Measurements from ENCODE around the gene PLXNA4.

Gene PLXNA4

DNA sequence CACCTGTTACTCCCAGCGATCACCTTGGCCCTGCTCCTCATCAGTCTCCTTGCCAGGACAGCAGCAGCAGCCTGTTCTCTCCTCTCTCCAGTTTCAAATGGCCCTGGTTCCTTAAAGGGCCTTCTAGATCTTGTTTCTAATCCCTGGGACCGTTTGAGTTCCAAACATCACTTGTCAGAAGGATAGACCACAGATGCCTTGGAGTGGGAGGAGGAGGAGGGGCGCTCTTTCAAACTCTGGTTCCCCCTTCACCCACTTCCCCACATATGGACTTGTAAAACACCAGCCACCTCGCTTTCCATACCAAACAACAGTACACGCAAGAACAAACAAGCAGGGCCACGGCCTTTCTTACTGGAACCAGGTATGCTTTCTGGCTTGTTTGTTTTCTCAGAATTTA, 104.8 kb downstream of the PLXNA4 start:
- DNase-seq (ENCODE audit: low read depth), result no peak

DNA sequence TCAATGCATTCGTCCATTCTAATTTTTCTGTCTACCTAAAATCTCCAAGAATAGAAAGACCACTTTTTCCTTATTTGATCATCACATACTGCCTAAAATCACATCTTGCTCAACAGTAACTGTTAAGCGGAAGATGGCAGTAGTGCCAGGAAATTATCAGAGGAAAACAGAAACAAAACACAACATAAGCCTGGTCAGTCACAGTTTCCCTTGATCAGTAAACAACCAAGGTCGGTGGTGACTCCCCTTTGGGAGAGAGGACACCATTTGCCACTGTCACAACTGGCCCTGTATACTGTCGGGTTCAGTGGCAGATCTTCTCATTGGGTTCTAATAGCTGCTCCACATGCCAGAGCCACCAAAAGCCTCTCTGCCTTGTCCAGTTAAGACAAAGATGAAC, 106.6 kb downstream of the PLXNA4 start:
- no peak for DNase-seq (ENCODE audit: low read depth)

DNA sequence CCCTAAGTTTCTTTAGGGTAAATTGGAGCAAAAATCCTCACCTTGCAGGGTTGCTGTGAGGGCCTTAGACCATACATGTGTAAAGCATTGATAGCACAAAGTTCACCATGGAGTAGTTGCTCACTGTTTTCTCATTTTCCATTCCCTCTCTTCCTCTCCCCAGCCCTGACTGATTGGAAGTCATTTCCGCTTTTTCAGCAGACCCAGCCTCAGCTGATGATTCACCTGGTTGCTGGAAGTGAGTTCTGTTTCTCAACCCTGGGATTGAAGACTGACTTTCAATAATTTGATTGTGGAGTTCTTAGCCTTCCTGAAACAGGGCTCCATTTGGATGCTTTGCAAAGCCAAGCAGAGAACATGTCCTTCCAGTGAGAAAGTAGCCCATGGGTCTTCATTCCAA, 107.0 kb downstream of the PLXNA4 start:
- no peak for DNase-seq (ENCODE audit: low read depth)

DNA sequence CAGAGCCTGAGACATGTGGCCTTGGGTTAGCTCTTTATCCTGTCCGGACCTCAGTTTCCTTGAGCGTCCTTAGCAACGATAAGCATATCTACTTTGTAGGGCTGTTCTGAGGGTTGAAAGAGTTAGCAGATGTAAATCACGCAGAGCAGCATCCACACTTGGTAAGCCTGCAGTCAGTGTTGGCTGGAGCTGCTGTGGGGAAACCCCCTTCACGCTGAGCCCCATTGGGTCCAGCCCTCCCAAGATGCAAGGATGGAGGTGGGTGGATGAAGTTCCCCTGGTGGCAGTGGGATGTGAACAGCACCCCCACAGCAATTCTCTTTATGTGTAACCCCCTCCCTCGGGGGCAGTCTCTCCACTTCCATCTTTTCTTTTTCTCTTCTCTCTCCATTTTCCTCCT, 109.9 kb downstream of the PLXNA4 start:
- DNase-seq (ENCODE audit: low read depth), result no peak

DNA sequence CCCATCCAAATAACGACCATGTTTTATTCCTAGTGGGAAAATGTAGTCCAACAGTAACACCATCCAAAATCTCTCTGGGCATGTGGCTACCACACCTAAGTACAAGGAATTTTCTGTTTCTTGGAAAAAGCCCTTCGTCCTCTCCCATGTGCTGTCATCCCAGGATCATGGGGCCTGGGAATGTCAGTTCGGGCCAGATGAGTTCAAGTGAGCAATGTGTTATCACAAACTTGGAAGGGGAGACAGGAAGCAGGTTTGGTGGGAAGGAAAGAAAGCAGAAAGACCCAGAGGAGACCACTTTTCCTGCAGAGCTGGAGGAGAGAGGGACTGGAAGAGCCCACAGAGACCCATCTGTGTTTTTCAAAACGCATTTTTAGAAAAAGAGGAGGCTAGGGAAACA, 110.8 kb downstream of the PLXNA4 start:
- no peak for DNase-seq (ENCODE audit: low read depth)

DNA sequence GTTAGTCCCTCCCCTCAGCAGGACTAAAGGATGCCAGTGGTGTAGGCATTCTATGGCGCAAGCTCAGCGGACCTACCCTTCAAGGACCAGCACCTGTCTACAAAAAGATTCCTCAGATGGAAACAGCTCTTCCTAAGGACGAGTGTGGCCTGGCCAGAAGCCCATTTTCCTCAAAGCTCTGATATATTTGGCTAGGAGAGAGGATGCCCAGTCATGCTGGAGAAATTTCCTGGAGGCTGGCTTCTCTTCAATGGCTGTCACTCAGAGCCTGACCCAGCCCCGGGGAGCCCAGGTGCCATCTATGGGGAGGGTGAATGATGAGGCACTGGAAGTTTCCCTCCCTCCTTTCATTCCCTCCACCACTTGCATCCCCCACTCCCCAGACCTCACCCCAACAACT, 111.5 kb downstream of the PLXNA4 start:
- DNase-seq (ENCODE audit: low read depth), result no peak

DNA sequence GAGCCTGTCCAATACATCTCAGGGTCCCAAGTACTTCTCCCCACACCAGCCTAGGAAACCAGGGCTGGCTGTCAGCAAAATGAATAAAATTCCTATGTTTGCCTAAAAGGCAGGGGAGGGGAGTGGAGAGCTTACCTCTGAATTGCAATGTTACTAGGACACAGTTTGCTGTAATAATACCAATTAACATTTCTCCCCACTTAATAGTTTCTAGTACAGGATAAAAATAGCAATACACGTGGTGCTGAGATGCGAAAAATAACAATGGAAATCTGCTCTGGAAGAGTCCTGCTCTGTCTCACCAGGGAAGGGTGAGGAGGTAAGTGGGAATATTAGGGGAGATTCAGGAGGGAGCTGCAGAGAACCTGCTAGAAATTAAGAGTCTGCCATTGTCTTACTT, 112.3 kb downstream of the PLXNA4 start:
- no peak for DNase-seq (ENCODE audit: low read depth)

DNA sequence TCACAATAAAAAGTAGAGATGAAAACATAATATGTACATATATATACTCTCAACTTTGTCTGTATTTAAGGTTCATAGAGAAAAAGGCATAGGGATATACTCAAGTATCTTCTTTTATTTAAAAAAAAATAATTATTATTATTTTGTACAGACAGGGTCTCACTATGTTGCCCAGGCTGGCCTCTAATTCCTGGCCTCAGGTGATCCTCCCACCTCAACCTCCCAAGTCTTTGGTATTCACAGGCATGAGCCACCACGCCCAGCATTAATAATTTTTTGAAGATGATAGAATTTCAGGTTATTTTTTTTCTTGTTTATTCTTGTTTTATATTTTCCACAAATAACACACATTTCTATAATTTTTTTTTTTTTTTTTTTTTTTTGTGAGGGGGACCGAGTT, 113.8 kb downstream of the PLXNA4 start:
- no peak for DNase-seq (ENCODE audit: low read depth)

DNA sequence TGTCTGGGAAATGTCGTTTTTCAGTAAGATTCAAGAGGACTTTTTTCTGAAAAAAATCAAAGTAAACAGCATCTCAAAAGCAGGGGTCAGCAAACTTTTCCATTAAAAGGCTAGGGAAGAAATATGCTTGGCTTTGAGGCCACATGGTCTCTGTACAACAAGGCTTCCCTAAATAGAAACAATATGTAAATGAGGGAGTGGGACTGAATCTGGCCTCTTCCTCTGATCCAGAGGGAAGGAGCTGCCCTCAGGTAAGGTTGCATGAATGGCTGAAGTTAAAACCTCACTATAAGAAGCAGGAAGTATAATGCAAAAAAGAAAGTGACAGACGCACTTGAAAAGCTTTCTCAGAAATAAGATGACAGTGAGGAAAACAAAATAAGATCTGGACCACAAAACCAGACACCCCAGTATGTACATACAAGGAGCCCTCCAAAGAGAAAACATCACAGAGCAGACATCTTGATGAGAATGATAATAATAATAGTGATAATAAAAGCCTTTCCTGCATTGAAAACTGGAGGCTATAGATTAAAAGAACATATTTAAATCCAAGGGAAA, 115.2 kb downstream of the PLXNA4 start:
- DNase-seq (ENCODE audit: low read depth), result no peak

DNA sequence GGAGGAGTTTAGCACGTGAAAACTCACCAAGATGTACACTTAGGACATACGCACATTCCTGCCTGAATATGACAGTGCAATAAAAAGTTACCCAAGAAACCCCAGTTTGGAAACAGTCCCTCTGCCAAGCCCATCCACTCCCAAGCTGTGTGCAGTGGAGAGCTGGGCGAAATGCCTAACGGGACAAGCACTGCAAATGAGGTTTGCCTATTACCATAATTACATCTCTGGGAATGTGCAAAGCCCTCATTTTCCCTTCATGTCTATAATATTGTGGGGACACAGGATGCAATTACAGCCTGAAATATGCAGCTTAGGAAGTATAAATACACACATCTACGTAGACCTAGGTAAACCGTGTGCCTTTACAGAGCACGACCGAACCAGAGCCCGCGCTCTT, 117.5 kb downstream of the PLXNA4 start:
- no peak for DNase-seq (ENCODE audit: low read depth)

DNA sequence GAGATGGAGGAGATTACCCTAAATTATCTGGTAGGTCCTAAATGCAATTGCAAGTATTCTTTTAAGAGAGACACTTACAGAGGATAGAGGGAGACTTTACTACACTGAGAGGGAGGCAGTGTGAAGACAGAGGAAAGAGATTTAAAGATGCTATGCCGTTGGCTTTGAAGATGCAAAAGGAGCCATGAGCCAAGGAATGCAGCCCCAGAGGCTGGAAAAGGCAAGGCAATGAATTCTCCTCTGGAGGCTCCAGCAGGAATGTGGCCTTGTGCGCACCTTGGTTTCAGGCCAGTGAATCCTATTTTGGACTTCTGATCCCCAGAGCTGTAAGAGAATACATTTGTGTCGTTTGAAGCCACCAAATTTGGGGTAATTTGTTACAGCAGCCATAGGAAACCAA, 118.6 kb downstream of the PLXNA4 start:
- no peak for DNase-seq (ENCODE audit: low read depth)

DNA sequence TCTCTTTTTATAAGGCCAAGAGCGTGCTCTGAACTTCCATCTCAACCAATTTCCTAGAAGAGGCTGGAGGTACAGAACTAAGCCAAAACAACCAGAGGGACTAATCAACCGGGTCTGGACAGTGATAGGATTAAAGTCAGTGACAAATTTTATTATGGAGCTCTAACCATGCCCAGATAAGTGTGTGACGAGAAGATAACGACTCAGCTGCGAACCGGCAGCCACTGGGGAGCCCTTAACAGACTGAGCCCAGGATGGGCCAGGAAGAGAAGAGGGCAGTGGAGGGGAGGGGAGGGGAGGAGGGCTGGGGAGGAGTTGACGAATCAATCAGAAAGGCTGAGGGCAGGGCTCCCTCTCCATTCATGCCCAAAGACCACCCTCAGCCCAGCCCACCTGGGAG, 119.9 kb downstream of the PLXNA4 start:
- DNase-seq (ENCODE audit: low read depth), result no peak

DNA sequence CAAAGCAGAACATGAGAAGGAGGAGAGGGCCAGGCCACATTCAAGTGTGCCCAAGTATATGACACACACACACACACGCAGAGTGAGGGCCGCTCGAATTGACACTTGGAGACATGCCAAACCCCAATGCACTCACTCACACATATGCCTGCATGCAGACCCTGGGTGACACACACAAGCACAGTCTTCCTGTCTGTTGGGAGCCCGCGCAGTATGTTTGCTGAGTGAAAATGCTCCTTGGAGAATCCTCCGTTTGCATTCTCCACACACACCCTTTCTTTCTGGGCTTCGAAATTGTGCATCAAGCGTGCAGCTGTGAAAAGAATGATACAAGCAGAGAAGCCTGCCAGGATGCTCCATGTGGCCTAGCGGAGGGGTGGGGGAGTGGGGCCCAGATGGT, 120.9 kb downstream of the PLXNA4 start:
- DNase-seq (ENCODE audit: low read depth), result no peak

DNA sequence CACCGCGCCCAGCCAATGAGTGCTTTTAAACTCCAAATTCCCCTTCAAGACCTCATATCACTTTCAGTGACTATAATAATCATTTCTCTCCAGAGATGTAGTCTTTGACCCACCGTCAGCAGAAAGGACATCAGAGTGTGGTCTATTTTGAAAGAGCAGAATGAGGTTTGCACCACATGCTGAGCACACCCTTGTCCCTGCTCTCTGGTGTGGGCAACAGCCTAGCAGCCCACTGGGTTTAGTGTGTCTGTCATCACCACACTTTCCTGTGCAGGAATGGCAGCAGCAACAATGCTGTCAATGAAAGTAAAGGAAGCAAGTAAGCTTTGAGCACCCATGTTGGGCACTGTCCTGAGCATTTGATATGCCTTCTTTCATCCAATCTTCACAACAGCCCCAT, 122.4 kb downstream of the PLXNA4 start:
- no peak for DNase-seq (ENCODE audit: low read depth)

DNA sequence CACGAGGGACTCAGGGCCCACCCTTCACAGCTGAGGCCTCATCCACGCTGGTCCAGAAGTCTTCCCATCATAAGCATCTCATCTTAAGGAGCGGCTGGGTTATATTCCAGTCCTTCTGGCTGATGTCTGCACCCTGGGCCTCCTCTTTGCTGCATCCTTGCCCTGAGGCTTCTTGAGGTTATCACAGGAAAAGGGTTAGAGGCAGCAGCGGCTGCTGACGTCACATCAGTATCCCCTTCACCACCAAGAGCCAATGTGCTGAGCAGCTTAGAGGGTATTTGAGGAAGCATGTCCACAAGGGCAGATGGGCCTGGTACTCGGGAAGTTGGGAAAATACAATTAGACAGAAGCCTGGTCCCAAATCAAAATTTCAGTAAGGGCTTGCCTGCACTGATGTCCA, 125.1 kb downstream of the PLXNA4 start:
- DNase-seq (ENCODE audit: low read depth), result no peak

DNA sequence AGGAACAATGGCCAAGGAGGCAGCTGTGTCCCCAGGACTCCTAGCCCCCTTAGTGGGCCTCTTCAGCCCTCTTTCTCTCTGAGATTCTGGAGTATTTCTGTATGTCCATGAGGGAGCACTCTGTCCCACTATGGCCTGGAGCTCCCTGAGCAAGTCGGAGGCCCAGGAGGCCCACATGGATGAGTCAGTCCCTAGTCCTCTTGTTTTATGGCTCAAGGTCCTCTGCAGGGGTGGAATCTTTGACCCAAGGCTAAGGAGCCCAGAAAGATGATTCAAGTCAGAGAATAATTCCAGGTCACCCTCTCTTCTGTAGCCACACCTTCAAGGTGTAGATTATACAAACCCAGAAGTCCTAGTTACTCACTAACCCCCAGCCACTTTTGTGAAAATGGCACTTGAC, 125.6 kb downstream of the PLXNA4 start:
- DNase-seq (ENCODE audit: low read depth), result no peak

DNA sequence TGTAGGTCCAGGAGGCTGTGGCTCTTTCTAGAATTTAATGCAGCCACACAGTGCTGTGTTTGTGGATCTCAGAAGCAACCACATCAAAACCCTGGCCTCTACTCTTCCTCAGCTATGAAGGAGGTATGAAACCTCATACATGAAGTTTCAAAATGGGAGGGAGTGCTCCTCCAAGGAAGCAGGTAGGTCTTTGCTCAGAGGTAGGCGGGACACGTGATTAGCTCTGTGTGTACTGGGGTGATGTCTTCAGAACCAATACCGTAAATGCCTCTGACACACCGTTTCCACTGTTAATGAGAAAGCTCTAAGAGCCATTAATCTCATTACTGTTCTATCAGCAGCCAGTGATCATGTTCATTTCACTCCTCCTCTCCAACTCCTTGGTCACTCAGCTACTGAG, 126.1 kb downstream of the PLXNA4 start:
- no peak for DNase-seq (ENCODE audit: low read depth)

DNA sequence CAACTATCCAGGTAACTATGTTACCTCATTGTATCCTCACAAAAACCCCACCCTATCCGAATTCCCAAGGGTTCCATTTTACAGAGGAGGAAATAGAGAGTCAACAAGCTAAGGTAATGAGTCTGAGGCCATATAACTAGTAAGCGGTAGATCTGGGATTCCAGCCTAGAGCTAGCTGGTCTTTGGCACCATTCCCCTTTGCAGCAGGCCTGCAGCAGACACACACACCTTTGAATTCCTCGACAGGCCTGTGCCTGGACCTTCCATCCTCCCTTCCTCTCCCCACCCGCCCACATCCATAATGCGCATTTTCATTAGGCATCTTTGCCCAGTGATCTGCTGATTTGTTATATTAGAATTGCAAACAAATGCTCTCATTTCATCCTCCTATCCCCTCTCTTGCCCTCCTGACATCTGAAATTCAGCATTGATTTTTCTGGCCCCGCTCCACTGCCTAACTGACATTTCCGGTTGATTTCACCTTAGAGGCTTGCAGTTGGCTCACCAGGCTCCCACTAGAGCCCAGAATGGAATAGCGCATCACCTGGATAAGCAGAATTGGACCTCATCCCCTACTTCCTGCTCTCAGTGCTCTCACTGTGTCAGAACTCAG, 129.5 kb downstream of the PLXNA4 start:
- no peak for DNase-seq (ENCODE audit: low read depth)

DNA sequence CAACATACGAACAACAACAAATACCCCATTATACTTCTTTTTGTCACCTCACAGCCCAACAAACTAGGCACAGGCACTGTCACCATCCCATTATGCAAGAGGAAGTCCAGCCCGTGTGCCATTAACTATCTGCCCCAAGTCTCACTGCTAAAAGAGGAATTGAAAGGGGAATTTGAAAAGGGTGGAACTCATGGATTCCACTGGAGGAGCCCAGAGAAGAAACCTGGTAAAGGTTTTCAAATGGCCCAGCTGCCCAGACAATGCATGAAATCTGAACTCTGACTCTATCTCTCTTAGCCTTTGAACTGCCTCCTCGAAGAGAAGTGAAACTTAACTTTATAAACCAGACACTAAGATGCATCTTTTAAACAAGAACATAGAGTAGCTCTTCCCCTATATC, 130.0 kb downstream of the PLXNA4 start:
- no peak for DNase-seq (ENCODE audit: low read depth)

DNA sequence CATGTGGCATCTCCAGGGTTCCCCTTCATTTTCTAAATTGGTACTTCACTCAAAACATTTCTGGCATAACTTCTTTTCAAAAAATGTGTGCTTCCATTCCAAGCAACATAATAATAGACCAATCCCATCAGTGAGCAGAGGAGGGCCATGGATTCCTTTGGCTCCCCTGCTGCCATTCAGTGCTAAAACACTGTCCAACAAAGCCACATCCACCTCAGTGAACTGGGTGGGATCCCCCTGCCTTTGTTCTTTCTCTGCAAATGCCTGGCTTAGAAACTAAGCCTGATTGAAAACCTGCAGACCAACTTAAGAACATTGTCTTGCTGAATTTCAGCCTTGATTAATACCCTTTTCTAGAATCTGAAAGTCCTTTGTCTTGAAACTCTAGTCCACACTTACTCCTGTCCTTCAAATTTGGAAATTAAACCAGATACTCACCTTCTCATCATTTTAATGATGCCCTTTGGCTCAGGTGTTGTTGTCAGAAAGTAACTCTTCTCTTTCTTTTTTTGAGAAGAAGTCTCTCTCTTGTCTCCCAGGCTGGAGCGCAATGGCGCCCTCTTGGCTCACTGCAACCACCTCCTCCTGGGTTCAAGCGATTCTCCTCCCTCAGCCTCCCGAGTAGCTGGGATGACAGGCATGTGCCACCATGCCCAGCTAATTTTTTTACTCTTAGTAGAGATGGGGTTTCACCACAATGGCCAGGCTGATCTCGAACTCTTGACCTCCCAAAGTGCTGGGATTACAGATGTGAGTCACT, 132.3 kb downstream of the PLXNA4 start:
- DNase-seq (ENCODE audit: low read depth), result no peak

DNA sequence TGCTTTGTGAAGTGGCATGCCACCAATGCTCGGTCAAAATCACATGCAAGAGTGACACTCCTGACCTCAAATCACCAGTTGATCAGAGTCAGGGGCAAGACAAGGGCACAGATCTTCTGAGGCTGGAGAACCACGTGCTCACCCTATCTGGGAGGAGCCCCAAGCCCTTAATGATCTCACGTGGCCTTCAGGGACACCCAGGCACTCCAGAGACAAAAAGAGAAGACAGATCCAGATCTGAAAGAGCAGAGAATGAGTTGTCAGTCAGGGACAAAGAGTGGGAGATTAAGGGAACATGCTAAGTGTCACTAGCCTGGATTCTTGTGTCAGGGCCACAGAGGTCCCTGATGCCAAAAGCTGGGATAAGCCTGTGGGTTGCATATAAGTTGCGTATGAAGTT, 134.3 kb downstream of the PLXNA4 start:
- DNase-seq (ENCODE audit: low read depth), result no peak

DNA sequence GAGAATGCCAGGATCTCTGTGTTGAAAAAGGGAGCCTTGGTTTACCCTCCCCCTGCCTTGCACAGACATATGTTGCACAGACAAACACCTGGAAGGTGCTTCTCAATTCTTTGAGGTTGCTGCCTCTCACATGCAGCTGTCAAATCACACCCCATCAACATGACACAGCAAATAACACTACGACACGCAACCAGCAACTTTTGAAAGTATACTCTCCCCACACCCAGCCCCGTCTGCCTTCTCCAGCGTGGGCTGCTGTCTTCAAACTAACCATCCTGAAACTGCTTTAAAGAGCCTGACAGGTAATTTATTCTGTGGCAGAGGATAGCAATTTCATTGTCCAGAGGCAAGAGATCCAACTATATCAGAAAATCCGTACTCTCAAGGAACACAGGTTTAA, 136.1 kb downstream of the PLXNA4 start:
- DNase-seq (ENCODE audit: low read depth), result no peak

DNA sequence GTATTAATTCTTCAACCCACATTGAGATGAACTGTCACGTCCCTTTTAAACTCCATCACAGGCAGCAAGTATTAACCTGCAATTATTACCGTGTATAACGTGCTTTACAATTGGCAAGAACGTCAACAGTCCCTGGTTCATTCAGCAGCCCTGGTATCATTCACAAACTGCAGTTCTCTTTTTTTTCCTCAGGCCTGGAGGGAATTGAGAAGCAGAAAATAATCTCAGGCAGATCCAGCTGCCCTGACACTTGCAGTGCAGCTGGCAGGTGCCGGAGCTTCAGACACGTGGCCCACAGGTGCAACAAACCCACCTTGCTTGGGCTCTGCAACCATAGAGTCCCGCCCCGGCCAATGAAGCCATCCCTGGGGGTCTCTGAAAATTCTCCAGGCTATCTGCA, 137.3 kb downstream of the PLXNA4 start:
- no peak for DNase-seq (ENCODE audit: low read depth)

DNA sequence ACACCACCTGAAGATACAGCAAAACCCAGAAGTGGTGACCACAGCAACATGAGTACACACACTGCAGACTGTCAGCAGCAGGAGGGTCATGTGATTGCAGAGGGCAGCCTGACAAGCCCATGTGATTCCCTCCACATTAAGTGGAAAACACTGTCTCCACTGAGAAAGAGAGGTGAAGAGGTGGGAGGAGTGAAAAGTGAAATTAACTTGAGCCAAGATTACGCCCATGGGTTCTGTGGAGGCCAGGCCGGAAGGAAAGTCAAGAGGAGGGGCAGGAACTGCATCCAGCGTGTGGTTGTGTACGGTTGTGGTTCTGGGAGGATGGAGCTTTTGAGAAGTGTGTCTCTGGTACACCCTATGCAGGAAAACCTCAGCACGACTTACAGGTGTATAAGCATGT, 138.5 kb downstream of the PLXNA4 start:
- DNase-seq (ENCODE audit: low read depth), result no peak
